Left hindlimb (tissue), 1 donor: Measurements from ENCODE around the gene DPP7.

Experiments
- DNase-seq: peaks from one replicate; pipeline ENCODE4 v3.0.0-alpha.2; 2018

DPP7 gene

DNA sequence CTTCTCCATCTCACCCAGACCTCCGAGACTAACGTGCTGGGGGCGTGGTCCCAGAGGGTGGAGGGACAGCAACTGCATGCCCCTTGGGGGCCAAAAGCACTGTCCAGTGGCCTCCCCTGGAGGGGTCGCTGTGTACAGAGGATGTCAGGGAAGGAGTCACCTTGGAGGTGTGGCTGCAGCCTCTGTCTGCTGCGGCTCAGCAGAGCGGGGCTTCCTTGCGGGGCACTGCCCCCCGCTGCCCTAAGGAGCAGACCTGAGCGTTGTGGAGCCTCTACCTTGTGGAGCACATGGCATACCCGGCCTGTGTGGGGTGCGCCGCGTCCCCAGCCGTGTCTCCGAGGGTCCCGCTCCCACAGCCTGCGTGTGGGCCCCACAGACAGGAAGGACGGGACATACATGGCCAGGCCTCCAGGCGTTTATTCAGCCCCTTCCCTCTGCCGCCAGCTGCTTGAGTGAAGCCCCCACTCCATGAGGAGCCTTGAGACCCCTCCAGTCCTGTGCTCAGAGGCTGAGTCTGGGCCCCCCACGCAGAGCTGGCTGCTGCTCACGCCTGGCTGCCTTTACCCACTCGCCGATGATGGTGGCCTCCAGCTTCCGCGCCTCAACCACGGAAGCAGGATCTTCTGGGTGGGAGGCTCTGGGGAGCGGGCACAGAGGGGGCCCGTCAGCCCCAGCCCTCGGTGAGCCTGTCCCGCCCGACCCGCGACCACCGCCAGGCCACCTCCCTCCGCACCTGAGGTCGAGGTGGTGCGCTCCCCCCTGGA, 4.2 kb downstream of the DPP7 start:
- no peak for DNase-seq

DNA sequence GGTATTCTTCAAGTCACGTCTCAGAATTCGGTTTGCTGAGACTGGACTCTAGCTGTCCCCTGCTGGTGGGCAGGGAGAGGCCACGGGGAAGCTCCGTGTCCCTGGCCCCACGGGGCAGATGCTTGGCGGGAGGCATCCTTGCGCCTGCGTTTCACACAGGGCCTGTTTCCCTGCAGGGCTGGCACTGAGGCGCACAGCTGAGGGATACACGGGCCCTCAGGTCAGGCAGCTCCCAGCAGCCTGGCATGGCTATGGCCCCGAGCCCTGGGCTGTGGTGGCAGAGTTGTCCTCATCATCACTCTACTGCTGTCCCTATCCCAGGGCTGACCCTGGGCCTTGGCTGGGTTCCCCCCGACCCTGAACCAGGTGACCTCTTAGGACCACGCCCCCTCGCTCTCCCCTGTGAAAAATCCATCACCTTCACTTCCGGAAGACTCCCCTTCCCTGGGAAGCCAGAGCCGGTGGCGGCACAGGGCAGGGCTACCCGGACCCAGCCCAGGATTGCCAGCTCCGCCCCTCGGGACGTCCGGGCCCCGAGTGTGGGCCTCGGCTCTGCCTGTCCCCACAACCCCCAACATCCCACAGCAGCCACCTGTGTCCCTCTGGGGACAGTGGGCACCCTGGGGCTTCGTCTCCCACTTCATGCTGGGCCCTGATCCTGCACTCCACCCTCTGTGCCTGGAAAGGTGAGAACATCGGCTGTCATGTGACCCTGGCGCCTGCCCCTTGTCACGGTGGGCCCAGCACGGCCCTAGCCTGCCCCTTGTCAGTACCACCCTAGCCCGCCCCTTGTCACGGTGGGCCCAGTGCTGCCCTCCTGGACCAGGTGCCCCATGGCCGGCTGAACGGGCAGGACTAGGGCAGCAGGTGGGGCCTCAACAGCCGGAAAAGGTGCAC, 5.0 kb downstream of the DPP7 start:
- DNase-seq: no peak

DNA sequence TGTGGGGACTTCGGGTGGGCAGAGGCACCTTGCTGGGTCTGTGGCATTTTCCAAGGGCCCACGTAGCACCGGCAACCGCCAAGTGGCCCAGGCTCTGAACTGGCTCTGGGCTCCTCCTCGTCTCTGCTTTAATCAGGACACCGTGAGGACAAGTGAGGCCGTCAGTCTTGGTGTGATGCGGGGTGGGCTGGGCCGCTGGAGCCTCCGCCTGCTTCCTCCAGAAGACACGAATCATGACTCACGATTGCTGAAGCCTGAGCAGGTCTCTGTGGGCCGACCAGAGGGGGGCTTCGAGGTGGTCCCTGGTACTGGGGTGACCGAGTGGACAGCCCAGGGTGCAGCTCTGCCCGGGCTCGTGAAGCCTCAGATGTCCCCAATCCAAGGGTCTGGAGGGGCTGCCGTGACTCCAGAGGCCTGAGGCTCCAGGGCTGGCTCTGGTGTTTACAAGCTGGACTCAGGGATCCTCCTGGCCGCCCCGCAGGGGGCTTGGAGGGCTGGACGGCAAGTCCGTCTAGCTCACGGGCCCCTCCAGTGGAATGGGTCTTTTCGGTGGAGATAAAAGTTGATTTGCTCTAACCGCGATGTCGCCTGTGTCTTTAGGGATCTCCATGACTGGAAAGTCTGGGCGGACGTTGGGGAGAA, 5.8 kb downstream of the DPP7 start:
- DNase-seq: no peak

DNA sequence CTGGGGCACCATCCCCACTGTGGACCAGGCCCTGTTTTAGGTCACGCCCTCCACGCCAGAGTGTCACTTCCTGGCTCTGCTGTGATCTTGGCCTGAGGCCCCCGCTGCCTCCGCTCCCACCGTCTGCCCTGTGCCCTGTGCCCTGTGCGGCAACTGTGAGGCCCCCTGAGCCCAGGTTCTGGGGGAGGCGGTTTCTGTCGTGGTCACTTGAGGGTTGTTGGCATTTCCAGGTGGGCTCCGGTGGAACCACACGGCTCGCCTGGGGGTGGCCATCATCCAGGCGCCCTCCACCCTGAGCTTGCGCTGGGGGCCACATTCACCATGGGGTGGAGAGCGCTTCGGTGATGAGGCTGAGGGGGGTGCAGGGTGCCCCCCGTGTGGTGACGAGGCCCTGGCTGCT, 6.6 kb downstream of the DPP7 start:
- no peak for DNase-seq

DNA sequence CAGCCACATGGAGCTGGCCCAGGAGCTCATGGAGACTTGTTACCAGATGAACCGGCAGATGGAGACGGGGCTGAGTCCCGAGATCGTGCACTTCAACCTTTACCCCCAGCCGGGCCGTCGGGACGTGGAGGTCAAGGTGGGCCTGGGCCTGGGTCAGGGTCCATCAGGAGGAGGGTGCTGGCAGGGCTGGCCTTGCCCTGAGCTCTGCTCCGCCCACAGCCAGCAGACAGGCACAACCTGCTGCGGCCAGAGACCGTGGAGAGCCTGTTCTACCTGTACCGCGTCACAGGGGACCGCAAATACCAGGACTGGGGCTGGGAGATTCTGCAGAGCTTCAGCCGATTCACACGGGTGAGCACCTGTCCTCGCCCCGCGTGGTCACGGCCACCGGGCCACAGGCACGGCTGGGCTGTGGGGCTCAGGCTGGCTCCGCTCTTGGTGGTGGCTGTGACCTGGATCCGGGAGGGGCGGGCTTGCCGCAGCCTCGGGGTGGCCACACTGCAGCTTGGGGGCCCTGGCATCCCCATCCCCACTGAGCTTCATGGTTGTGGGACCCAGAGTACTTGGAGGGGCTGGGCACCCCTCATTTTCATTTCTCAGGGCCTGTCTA, 7.1 kb downstream of the DPP7 start:
- no peak for DNase-seq

DNA sequence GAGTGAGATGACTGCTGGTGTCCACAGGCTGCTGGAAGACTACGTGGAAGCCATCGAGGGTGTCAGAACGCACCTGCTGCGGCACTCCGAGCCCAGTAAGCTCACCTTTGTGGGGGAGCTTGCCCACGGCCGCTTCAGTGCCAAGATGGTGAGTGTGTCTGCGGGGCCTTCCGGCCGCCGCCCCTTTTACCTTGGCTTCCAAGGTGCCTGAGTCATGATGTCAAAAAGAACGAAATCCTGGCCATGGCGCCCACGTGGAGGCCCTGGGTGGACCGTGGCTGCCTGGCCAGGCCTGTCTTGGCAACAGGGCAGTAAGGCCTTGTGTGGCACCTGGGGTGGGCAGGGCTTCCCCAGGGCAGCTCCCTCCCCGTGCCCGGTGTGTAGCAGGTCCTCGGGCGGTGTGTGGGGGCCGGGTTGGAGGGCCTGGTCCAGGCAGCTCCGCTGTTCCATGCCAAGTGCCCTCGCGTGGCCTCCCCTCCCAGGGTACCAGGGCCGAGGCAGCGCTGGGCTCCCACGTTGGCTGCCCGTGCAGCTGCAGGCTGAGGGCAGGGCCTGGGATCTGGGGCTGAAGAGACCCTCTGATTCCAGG, 7.8 kb downstream of the DPP7 start:
- no peak for DNase-seq

DNA sequence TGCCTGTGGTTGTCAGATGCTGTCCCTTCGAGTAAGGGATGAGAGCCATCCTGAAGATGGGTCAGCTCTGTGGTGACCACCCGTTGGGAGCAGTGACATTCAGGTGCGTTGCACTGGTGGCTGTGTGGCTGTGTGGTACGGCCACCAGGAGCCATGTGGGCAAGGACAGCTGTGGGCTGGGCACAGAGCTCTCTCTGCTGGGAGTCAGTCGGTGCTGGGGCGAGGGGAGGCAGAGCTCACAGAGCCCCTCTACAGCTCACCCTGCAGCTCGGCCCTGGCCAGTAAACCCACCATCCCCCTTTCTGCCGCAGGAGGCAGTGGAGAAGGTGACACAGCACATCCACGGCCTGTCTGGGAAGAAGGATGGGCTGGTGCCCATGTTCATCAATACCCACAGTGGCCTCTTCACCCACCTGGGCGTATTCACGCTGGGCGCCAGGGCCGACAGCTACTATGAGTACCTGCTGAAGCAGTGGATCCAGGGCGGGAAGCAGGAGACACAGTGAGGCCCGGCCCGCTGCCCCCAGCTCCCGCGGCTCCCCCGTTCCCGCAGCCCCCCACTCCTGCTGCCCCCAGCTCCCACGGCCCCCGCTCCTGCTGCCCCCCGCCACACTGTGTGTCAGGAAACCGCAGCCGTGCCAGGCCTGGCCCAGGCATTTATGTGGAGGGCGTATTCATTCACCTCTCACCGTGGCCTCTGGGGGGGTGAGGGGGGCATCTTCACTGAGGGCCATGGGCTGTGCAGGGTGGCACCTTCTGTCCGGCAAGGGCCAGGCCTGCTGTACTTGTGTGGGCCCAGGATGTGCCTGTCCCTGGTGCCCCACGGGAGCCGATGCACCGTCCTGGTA, 8.5 kb downstream of the DPP7 start:
- DNase-seq: no peak

DNA sequence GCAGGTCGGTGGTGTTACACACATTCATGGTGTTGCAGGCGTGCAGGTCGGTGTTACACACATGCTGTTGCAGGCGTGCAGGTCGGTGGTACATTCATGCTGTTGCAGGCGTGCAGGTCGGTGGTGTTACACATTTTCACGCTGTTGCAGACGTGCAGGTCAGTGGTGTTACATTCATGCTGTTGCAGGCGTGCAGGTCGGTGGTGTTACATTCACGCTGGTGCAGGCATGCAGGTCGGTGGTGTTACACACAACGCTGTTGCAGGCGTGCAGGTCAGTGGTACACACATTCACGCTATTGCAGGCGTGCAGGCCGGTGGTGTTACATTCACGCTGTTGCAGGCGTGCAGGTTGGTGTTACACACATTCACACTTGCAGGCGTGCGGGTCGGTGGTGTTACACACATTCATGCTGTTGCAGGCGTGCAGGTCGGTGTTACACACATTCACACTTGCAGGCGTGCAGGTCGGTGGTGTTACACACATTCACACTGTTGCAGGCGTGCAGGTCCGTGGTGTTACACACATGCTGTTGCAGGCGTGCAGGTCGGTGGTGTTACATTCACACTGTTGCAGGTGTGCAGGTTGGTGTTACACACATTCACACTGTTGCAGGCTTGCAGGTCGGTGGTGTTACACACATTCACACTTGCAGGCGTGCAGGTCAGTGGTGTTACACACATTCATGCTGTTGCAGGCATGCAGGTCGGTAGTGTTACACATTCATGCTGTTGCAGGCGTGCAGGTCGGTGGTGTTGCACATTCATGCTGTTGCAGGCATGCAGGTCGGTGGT, 11.1 kb downstream of the DPP7 start:
- no peak for DNase-seq

DNA sequence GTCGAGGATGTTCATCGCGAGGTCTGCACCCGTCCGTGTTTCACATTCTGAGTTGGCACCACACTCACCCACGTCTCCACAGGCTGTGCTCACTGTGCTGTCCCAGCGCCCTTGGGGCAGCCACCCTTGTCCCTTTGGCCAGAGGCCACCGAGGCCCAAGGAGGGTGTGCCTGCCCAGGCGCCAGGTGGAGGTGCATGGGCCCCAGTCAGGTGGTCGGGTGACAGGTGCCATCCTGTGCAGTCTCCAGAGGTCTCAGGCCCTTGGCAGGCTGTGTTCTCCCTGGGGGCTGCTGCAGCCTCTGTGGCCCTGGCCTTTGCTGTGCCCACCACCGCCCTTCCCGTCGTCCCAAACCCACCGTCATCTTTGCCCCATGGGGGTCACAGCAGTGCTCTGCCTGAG, 15.3 kb downstream of the DPP7 start:
- no peak for DNase-seq

DNA sequence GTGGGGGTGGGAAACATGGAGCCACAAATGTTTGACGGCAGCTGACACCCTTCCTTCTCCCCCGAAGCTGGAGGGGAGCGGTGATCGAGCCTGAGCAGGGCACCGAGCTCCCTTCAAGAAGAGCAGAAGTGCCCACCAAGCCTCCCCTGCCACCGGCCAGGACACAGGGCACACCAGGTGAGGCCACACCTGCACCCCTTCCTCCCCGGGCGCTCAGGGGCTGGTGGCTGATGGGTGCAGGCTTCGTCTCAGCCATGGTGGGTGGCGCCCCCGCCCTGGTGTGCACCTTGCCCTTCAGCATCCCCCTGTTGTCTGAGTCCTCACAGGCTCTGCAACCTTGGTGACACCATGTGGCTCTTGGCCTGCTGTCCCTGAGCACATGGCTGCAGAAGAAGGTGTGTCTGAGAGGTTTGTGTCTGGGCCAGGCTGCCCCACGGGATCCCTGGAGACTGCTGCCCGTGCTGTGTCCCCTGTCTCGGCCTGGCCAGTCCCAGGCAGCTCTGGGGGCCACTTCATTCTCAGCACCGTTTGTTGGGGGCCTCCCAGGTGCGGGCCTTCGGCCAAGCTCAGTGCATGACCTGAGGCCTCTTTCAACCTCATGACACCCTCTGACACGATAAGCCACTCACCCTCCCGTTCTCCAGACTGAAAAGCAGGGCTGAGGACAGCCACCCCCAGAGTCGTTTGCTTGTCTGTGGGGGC, 16.6 kb downstream of the DPP7 start:
- no peak for DNase-seq

DNA sequence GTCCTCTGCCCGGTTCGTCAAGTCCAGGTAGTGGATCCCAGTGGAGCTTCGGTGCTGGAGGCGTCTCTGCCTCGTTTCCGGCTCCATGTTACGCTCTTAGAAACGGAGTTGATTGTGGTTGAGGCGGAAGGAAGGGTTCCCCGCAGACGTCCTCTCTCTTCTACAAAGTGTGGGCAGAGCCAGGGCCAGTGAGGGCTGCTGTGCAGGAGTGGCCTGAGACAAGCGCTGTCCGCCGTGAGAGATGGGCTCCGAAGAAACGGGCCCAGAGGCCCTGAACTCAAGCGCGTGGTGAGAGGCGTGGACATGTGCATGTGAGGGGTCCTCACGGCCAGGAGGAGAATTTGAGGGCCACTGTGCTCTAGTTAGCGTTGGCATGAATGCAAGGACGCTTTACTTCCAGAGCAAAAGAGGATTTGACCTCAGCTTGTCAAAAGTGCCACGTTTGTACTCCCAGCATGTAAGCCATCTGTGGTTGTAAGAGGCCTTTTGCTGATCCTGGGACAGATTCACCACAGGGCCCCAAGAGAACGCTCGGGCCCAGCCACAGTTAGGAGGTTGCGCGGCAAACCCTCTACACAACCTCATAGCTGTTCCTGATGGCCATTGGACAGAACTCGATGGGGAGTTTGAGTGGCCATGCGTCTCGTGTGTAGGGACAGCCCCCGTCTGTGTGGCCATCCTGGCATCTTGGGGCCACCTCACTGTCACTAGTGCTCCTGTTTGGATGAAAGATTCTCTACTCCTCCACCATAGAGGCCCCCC, 17.6 kb downstream of the DPP7 start:
- DNase-seq: no peak

DNA sequence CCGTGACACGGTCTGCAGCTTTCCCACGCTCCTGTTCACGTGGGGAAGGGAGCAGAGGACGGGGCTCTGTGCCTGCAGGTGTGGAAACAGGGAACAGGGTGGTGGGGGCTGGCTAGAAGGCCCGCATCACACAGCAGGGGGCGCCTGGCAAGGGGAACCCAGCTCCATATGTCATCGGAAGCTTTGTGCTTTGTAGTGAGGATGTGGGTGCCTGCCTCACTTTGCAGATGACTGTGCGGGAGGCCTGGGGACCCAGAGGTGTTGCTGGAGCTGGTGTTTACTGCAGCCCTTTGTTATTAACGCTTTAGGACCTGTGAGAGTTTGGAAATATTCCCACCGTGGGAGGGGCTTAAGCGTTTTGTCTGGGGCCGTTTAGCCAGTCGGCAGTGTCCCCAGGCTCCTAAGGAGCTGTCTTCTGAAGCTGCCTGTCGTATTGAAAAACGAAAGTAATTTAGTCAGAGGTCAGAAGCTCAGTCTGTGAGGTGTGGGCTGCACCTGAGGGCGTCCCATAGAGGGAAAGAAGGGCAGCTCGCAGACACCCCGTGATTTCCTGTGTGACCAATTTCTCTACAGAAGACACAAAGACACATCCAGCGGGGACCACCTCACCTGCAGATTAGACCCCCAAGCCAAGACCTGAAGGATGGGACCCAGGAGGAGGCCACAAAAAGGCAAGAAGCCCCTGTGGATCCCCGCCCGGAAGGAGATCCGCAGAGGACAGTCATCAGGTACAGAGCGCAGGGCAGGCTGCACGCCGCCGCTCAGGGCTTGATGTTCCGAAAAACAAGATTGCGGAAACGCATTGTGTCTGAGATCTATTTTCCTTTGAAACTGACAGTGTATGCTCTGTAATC, 18.6 kb downstream of the DPP7 start:
- no peak for DNase-seq

DNA sequence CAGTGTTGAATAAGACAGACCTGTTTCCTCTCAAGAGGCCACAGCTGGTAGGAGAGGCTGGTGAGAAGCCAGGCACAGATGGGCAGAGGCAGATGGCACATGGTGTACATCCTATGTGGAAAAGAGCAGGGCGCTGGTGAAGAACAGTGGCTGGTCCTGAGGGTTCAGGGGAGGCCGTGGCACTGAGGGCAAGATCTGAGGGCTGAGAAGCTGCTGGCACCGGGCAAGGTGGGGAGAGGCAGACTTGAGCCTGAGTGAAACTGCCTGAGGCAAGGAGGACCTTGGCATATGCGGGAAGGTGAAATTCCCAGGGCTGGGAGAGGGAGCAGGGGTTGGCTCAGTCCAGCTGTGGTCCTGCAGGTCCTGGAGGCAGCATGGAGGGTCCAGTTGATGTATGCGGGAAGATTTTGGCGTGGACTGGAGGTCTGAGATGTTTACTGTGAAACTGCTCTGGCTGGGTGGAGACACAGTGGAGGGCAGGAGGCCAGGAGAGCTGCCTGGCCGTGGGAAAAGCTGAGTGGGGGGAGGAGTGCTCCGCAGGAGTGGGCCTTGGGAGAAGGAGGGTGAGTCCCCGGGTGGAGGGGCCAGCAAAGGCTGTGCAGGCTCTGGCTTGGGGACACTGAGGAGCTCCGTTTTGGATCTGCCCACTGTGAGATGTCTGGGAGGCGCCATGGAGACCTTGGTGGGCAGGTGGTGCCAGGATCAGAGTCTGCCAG, 25.1 kb downstream of the DPP7 start:
- no peak for DNase-seq

DNA sequence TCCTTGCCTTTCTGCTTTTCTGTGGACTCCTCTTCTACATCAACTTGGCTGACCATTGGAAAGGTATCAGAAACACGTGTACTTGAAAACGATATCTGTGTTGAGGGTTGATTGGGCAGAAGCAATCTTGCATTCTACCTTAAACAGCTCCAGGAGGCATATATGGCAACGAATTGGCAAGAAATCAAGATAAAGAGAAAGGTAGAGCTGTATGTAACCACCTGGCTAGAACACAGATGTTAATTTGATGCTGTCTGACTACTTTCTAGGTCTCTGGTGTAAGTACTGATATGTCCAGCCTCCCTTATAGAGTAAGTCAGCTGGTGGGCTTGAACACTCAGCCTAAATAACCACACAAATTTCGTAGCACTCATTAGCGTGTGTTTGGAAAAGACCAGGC, 26.4 kb downstream of the DPP7 start:
- DNase-seq: no peak

DNA sequence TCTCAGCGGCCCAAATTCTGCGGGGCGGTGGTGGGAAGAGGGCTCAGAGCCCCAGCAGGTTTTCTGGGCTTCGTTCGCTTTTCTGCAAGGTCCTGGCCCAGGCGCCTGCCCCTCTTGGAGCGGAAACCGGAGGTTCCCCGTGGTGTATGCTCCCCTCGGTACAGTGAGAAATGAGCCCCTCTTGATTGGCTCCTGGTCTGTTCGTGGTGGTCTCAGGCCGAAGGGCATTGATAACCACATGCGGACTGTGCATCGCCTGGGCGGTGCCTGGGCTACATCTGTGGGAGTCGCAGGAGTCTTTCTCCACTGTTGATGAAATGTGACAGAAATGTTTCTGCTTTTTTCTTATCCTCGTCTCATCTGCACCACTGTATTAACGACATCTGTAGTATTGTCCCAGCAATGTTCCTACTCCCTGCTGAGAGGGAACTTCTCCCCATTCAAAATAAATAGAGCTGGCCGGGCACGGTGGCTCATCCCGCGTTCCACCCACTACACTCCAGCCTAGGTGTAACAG, 27.1 kb downstream of the DPP7 start:
- no peak for DNase-seq

DNA sequence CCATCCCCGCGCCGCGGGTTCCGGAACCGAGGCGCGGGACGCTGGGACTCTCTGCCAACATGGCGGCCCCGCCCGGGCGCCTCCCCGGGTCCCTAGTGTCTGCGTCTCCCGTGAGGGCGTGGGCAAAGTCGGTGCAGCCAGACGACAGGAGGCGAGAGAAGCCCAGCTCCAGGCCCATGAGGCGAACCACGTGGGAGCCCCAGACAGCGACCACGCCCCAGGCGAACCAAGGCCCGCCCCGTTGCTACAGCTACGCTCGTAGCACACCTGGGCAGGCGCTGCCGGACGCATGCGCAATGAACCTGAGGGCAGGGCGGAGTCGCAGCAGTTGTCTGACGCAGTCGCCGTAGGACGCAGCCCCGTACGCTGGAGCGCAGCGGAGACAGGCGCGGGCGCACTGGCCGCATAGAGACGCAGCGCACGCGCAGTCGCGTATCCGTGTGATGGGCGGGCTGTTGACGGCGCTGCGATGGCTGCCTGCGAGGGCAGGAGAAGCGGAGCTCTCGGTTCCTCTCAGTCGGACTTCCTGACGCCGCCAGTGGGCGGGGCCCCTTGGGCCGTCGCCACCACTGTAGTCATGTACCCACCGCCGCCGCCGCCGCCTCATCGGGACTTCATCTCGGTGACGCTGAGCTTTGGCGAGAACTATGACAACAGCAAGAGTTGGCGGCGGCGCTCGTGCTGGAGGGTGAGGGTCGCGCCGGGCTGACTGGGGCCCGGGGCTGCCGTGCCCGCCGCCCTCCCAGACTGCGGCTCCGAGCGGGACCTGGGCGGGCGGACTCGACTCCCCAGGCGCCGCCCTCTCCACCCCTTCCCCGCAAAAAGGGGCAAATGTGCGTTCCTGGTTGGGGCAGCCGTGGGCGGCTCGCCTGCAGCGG, 27.8 kb downstream of the DPP7 start, which contains the start of gene MAN1B1:
Gene MAN1B1, plus strand, starts transcription at position 455 of the 878 bp plus-strand sequence. Its CDS starts 15 bp downstream, at position 470.
- DNase-seq: peak; percentile 98
